Inferior parietal cortex (tissue), 1 donor: Measurements from ENCODE around the gene PCDHB3.
"Not testable (repeated sequence)": the region's sequence is repeated elsewhere in the genome, so short reads cannot be mapped to it uniquely, and the experiment has no call there.

Experiments
- DNase-seq: peaks from one replicate; pipeline ENCODE4 v3.0.0-alpha.2; 2016; ENCODE audit errors: extremely low spot score

PCDHB3 gene

GRCh38 chr5:141135718-141136266 is 35.5 kb downstream of the PCDHB3 start:
- DNase-seq: no peak

DNA sequence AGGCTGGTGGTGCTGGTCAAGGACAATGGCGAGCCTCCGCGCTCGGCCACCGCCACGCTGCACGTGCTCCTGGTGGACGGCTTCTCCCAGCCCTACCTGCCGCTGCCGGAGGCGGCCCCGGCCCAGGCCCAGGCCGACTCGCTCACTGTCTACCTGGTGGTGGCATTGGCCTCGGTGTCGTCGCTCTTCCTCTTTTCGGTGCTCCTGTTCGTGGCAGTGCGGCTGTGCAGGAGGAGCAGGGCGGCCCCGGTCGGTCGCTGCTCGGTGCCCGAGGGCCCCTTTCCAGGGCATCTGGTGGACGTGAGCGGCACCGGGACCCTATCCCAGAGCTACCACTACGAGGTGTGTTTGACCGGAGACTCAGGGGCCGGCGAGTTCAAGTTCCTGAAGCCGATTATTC is 37.1 kb downstream of the PCDHB3 start:
- not testable (repeated sequence) for DNase-seq

DNA sequence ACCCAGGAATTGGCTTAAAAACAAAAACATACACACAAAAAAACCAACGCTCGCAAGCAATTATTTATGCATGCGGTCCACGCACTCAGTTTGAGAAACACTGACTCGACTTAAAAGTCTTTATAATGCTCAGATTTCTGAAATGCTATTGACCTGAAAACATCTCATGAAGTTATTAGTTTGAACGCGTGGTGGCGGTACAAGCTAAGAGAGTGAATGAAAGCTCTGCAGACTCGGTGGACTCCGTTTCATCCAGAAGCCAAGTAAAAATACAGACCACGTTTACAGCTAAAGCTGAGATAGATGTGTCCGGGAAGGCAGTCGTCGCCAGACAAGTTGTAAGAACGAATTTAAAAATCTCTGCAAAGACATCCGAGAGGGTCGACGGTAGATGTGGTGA is 49.5 kb downstream of the PCDHB3 start, which contains the start of gene PCDHB6:
PCDHB6 (plus strand) TSS at position 246 of the 400 bp plus-strand sequence. CDS start 201 bp downstream, outside the sequence.
- peak; percentile 18 for DNase-seq

DNA sequence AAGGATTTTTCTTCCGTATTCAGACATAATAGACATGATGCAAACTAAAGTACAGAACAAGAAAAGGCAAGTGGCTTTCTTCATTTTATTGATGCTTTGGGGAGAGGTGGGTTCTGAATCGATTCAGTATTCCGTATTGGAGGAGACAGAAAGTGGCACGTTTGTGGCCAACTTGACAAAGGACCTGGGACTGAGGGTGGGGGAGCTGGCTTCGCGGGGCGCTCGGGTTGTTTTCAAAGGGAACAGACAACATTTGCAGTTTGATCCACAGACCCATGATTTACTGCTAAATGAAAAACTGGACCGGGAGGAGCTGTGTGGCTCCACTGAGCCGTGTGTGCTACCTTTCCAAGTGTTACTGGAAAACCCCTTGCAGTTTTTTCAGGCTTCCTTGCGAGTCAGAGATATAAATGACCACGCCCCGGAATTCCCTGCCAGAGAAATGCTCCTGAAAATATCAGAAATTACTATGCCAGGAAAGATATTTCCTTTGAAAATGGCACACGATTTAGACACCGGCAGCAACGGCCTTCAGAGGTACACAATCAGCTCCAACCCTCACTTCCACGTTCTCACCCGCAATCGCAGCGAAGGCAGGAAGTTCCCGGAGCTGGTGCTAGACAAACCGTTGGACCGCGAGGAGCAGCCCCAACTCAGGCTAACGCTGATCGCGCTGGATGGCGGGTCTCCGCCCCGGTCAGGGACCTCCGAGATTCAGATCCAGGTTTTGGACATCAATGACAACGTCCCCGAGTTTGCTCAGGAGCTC is 50.1 kb downstream of the PCDHB3 start:
- DNase-seq: no peak

DNA sequence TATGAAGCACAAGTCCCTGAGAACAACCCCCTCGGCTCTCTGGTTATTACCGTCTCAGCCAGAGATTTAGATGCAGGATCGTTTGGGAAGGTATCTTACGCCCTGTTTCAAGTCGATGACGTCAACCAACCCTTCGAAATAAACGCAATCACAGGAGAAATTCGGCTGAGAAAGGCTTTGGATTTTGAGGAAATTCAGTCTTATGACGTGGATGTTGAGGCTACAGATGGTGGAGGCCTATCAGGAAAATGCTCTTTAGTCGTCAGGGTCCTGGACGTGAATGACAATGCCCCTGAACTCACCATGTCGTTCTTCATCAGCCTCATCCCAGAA is 50.7 kb downstream of the PCDHB3 start:
- no peak for DNase-seq

DNA sequence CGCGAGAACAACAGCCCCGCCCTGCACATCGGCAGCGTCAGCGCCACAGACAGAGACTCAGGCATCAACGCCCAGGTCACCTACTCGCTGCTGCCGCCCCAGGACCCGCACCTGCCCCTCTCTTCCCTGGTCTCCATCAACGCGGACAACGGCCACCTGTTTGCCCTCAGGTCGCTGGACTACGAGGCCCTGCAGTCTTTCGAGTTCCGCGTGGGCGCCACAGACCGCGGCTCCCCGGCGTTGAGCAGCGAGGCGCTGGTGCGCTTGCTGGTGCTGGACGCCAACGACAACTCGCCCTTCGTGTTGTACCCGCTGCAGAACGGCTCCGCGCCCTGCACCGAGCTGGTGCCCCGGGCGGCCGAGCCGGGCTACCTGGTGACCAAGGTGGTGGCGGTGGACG is 51.4 kb downstream of the PCDHB3 start:
- not testable (repeated sequence) for DNase-seq

- not testable (repeated sequence) for DNase-seq
These were observed 51.8 kb downstream of the PCDHB3 start for GRCh38 chr5:141152096-141152495.
